GM12878 (cell line): Measurements from ENCODE around the gene TMC6. TPM values are rescaled to one million over a fixed set of nuclear protein-coding genes. Genes with fewer than 3 reads are reported as not detected.
A peak's percentile ranks its signal among the peaks of the same experiment; 100 is the strongest.

ENCODE experiments used
- ATAC-seq: fragments of 200-7000 bp; cut with Tn5 transposase; 3 replicates; pipeline ENCODE4 v1.9.1; 2020; ENCODE audit warnings: mild to moderate bottlenecking, moderate library complexity
- BruUV-seq: library from RNA; stranded (reverse); fragments of 400-500 nt; replicated peaks from 2 replicates; lab custom pipeline; 2021; lab: Mats Ljungman, UMichigan
- CTCF ChIA-PET: fragments of 300-600 bp; sonication (Branson Sonifier 250); formaldehyde crosslinking; extraction: SDS; loops from one replicate; lab custom pipeline; 2021; ENCODE audit warnings: inconsistent platforms; lab: Yijun Ruan, JAX
- POLR2A ChIA-PET: fragments of 350-600 bp; formaldehyde crosslinking; extraction: SDS; loops from one replicate; lab custom pipeline; 2021; ENCODE audit warnings: inconsistent platforms; lab: Charles Lee
- RAD21 ChIA-PET: fragments of 300-600 bp; sonication (Branson Sonifier 250); formaldehyde crosslinking; loops from one replicate; lab custom pipeline; 2023; ENCODE audit warnings: antibody characterized with exemption; ENCODE audit not compliant: unreplicated experiment; lab: Charles Lee
- SMC1A ChIA-PET: fragments of 300-600 bp; sonication (Branson Sonifier 250); formaldehyde crosslinking; loops from one replicate; lab custom pipeline; 2023; ENCODE audit not compliant: unreplicated experiment, uncharacterized antibody; lab: Charles Lee
- DNase-seq: peaks from one replicate; pipeline ENCODE4 v3.0.0-alpha.2; 2011; ENCODE audit warnings: low read depth, low spot score
- FAIRE-seq: peaks from 3 replicates; lab custom pipeline; 2011; peaks lifted over from hg19 to GRCh38; lab: Jason Lieb, UNC
- H2AFZ ChIP-seq: 2 replicates; pipeline ENCODE4 v1.6.0; 2011; ENCODE audit warnings: low read depth, low read length, control low read depth; ENCODE audit not compliant: control insufficient read depth
- H3K27ac ChIP-seq: 2 replicates; pipeline ENCODE4 v1.5.1; 2011; ENCODE audit warnings: control low read depth; ENCODE audit not compliant: control insufficient read depth, insufficient read depth
- H3K27me3 ChIP-seq, 2 experiments: replicated peaks in 1 of 2; 2 replicates each; pipeline versions ENCODE4 v1.6.0 to v1.6.1; 2011; ENCODE audit warnings: low read length in 1 of 2; ENCODE audit not compliant: control insufficient read depth in 2 of 2, insufficient read depth in 2 of 2
- H3K36me3 ChIP-seq, 2 experiments: 2 replicates each; pipeline ENCODE4 v1.5.1; 2011; ENCODE audit warnings: low read length in 1 of 2; ENCODE audit not compliant: control insufficient read depth in 2 of 2, insufficient read depth in 2 of 2
- H3K4me1 ChIP-seq: 2 replicates; pipeline ENCODE4 v1.6.1; 2011; ENCODE audit warnings: mild to moderate bottlenecking, low read length, moderate library complexity, mixed read lengths; ENCODE audit not compliant: control insufficient read depth, insufficient read depth
- H3K4me2 ChIP-seq: 2 replicates; pipeline ENCODE4 v1.6.0; 2011; ENCODE audit warnings: control low read depth; ENCODE audit not compliant: control insufficient read depth, insufficient read depth
- H3K4me3 ChIP-seq: fragments of 200-600 bp; sonication (generic); 2 replicates; pipeline ENCODE4 v1.5.1; 2016
- H3K79me2 ChIP-seq: 2 replicates; pipeline ENCODE4 v1.6.0; 2011; ENCODE audit warnings: low read length; ENCODE audit not compliant: control insufficient read depth, insufficient read depth
- H3K9ac ChIP-seq: 2 replicates; pipeline ENCODE4 v1.8.0; 2011; ENCODE audit warnings: low read length, control low read depth, mixed read lengths; ENCODE audit not compliant: control insufficient read depth, insufficient read depth
- H3K9me3 ChIP-seq: replicated peaks from 3 replicates; pipeline ENCODE4 v1.5.1; 2011; ENCODE audit warnings: mild to moderate bottlenecking, low read length; ENCODE audit not compliant: control insufficient read depth, insufficient read depth
- H4K20me1 ChIP-seq: 2 replicates; pipeline ENCODE4 v1.6.0; 2011; ENCODE audit not compliant: control insufficient read depth, insufficient read depth
- BACH1 ChIP-seq: fragments of 450-650 bp; IDR thresholded peaks from 2 replicates; pipeline ENCODE4 v1.6.1; 2017; ENCODE audit warnings: mild to moderate bottlenecking, borderline replicate concordance
- BHLHE40 ChIP-seq, 2 experiments: fragments of 450-650 bp in 1 of 2; IDR thresholded peaks; 2 replicates each; pipeline ENCODE4 v1.6.1; 2011 to 2017; ENCODE audit warnings: low read depth in 2 of 2, borderline replicate concordance in 1 of 2, improper control_type of control experiment in 1 of 2, low read length in 1 of 2, mild to moderate bottlenecking in 1 of 2
- CEBPB ChIP-seq, 2 experiments: fragments of 150-350 bp in 1 of 2; IDR thresholded peaks; 2 replicates each; pipeline ENCODE4 v1.6.1; 2012 to 2014; ENCODE audit warnings: low read depth in 2 of 2, low read length in 2 of 2, borderline replicate concordance in 1 of 2, inconsistent platforms in 1 of 2
- IKZF1 ChIP-seq: fragments of 450-650 bp; conservative IDR thresholded peaks from 2 replicates; pipeline ENCODE4 v1.6.1; 2017; ENCODE audit warnings: antibody characterized with exemption, mild to moderate bottlenecking
- IRF3 ChIP-seq: fragments of 450-650 bp; IDR thresholded peaks from 2 replicates; pipeline ENCODE4 v1.6.1; 2014; ENCODE audit warnings: mild to moderate bottlenecking
- IRF5 ChIP-seq: fragments of 450-650 bp; IDR thresholded peaks from 2 replicates; pipeline ENCODE4 v1.6.1; 2017; ENCODE audit warnings: borderline replicate concordance
- MTA3 ChIP-seq: IDR thresholded peaks from 2 replicates; pipeline ENCODE4 v1.6.1; 2012; ENCODE audit warnings: low read length, inconsistent platforms, borderline replicate concordance
- MYC ChIP-seq: IDR thresholded peaks from 2 replicates; pipeline ENCODE4 v1.6.1; 2011; ENCODE audit warnings: mild to moderate bottlenecking, low read length, moderate library complexity, inconsistent platforms; ENCODE audit not compliant: insufficient read depth, insufficient replicate concordance, insufficient read length, severe bottlenecking
- STAT1 ChIP-seq: fragments of 450-650 bp; conservative IDR thresholded peaks from 2 replicates; pipeline ENCODE4 v1.6.1; 2014; ENCODE audit warnings: antibody characterized with exemption, mild to moderate bottlenecking
- TAF1 ChIP-seq: IDR thresholded peaks from 2 replicates; pipeline ENCODE4 v1.6.1; 2011; ENCODE audit warnings: mild to moderate bottlenecking, low read depth, low read length, borderline replicate concordance
- TARDBP ChIP-seq: IDR thresholded peaks from 2 replicates; pipeline ENCODE4 v1.6.1; 2016; ENCODE audit warnings: borderline replicate concordance
- YY1 ChIP-seq: IDR thresholded peaks from 2 replicates; pipeline ENCODE4 v1.6.1; 2011; ENCODE audit warnings: low read depth, mild to moderate bottlenecking, low read length
- ZNF207 ChIP-seq: fragments of 450-650 bp; IDR thresholded peaks from 2 replicates; pipeline ENCODE4 v1.6.1; 2014; ENCODE audit warnings: antibody characterized with exemption, mild to moderate bottlenecking, borderline replicate concordance
- WGBS: methylation state at CpG from one replicate; pipeline ENCODE4 v1.1.6; 2016; ENCODE audit warnings: low lambda C conversion rate; ENCODE audit not compliant: insufficient replicate concordance, insufficient coverage; ENCODE audit errors: missing lambda C conversion rate; 5-methylcytosine and 5-hydroxymethylcytosine counted together
- in situ Hi-C: fragments of 300-500 bp; cut with MboI; formaldehyde crosslinking; loops from 9 replicates; pipeline ENCODE4 v1.14.3; 2018; ENCODE audit warnings: mixed read lengths
- intact Hi-C: fragments of 100-400 bp; cut with micrococcal nuclease; formaldehyde crosslinking; loops from one replicate; pipeline ENCODE4 v1.14.2; 2022; ENCODE audit not compliant: unreplicated experiment
- polyA plus RNA-seq, 11 experiments: library from polyadenylated mRNA; depleted of rRNA in 4 of 11; unstranded in 6 of 11; stranded (reverse) in 5 of 11; fragments of >200 nt; fragmentation: Nextera tagmentation in 4 of 11; fragmentation: Illumina TruSeq in 1 of 11; extraction: Ambion mirVana in 4 of 11; extraction: Trizol in 1 of 11; gene quantifications; 1 replicate in 1 of 11; 2 replicates in 10 of 11; pipeline versions ENCODE4 v1.2.1 to v1.2.3, GENCODE V29; 2011 to 2016; ENCODE audit warnings: inconsistent platforms in 2 of 11, missing spikeins in 2 of 11, low read depth in 1 of 11
- total RNA-seq, 4 experiments: library from RNA; depleted of rRNA in 3 of 4; stranded (reverse); fragments of >200 nt in 3 of 4; fragmentation: Illumina TruSeq in 1 of 4; extraction: Trizol in 1 of 4; gene quantifications; 2 replicates each; pipeline versions ENCODE4 v1.2.1 to v1.2.3, GENCODE V29; 2013 to 2021
- TF ChIP-seq, protein P1 (sequence below): fragments of 450-650 bp; IDR thresholded peaks from 2 replicates; pipeline ENCODE4 v1.6.1; 2018; ENCODE audit warnings: mild to moderate bottlenecking, low read depth, moderate library complexity; ENCODE audit not compliant: partially characterized antibody

Gene TMC6
- total and polyA plus RNA-seq, 10 of the 15 experiments (the other 5 are each of a cell fraction or from before 2014, with no cell fraction given), result 1.9 to 232 (median 60.6) TPM

DNA sequence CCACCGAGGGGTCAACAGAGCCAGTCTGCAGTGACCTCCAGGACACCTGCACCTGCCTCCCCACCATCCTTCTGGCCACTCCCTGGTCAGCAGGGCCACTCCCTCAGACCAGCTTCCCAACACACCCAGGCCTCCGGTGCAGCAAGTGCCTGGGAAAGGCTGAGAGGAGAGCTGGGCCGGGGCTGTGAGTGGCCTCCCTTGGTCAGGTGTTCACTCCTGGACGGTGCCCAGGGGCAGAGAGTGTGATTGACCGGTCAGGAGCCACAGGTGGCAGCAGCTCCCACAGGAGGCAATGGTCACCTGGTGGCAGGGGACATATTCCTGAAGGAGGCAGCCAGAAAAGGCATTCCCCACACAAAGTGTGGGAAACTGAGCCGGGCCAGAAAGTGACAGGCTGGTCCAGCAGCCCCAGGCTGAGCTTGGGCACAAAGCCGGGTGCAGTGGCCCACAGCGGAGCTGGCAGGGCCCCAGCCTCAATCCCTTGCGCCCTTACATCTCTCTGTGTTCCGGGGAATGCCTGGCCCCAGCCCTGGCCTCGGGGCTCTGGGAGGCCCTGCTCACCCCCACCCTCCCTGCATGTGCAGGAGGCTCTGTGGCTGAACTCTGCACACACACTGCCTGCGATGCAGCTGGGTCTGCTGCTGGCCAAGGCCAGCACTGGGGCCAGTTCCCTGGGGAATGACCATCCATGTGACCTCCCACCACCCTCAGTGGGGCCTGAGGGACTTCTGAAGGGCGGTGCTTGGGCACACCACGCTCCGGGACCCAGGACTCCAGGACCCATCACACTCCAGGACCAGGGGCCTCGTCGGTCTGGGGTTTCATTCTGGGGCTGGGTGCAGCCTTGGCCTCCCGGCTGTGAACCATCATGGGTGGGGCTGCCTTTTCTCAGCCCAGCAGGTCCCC is 16.4 kb upstream of the TMC6 start (continued):
- TF ChIP-seq TARDBP, result no peak
- TF ChIP-seq IRF5, result no peak
- 0 out of 4 replicates have a peak, but pooled peaks of 1 of the 2 experiments have one; percentile 16 for TF ChIP-seq BHLHE40 (IDR thresholded peaks at IDR 0.05; ENCODE audit: borderline replicate concordance in 1 of 2, low read depth in 2 of 2, low read length in 1 of 2)
- TF ChIP-seq IRF3, result no peak
- no peak for TF ChIP-seq ZNF207
- TF ChIP-seq, all 136 proteins: peak for 5

GRCh38 chr17:78144147-78144719 is 15.7 kb upstream of the TMC6 start:
- ATAC-seq (peak; percentile 2; the same call in 1 of the 3 replicates), DNase-seq (no peak), FAIRE-seq (peak; percentile 54)
- Histone ChIP-seq H3K9ac (peak overlapping the region; percentile 40), H3K36me3 (peaks cover 0 to 5% of the 10 kb centered on the region in 2 experiments; a peak in 3 of 4 replicates), H3K27me3 (no peaks in the 10 kb centered on the region), H3K4me3 (no peak overlapping the region), H3K79me2 (peaks cover 6% of the 10 kb centered on the region), H3K4me2 (peak overlapping the region; percentile 57), H2AFZ (no peak overlapping the region), H3K9me3 (no peaks in the 10 kb centered on the region), H3K4me1 (peaks cover 76% of the 10 kb centered on the region), H4K20me1 (no peaks in the 10 kb centered on the region), H3K27ac (peak overlapping the region; percentile 77)
- SMC1A ChIA-PET, result interaction anchor here (0.7 to 1.9 kb wide), 12 partner anchors 8 to 39 kb away, joined by 3 to 9 read pairs (median 4); partner anchors contain the start of gene TMC6
- 47% methylated on average over 11 of the region's 11 CpGs for WGBS
- RAD21 ChIA-PET, result interaction anchor here (0.9 to 3.3 kb wide), 13 partner anchors 10 to 124 kb away, joined by 3 to 29 read pairs (median 4); partner anchors contain the start of gene TMC8
- in situ Hi-C loops, result no loop called here
- POLR2A ChIA-PET, result interaction anchor here (0.9 to 5.1 kb wide), 13 partner anchors 9 to 34 kb away, joined by 3 to 37 read pairs (median 10); partner anchors contain the start of genes SYNGR2, TMC6 and TMC8
- no TSS peak for BruUV-seq
- CTCF ChIA-PET, result interaction anchor here (0.7 to 5.0 kb wide), 9 partner anchors 9 to 107 kb away, joined by 3 to 51 read pairs (median 5); no protein-coding TSS in a partner anchor
- intact Hi-C loops, result no loop called here
- TF ChIP-seq BACH1 (no peak), IKZF1 (peak; percentile 89), YY1 (no peak), CEBPB (IDR thresholded peaks at IDR 0.05; ENCODE audit: borderline replicate concordance in 1 of 2, low read depth in 2 of 2, low read length in 2 of 2) (no peak), STAT1 (no peak), TARDBP (no peak), TAF1 (no peak), MYC (no peak), MTA3 (no peak)
- TF ChIP-seq, protein P1, sequence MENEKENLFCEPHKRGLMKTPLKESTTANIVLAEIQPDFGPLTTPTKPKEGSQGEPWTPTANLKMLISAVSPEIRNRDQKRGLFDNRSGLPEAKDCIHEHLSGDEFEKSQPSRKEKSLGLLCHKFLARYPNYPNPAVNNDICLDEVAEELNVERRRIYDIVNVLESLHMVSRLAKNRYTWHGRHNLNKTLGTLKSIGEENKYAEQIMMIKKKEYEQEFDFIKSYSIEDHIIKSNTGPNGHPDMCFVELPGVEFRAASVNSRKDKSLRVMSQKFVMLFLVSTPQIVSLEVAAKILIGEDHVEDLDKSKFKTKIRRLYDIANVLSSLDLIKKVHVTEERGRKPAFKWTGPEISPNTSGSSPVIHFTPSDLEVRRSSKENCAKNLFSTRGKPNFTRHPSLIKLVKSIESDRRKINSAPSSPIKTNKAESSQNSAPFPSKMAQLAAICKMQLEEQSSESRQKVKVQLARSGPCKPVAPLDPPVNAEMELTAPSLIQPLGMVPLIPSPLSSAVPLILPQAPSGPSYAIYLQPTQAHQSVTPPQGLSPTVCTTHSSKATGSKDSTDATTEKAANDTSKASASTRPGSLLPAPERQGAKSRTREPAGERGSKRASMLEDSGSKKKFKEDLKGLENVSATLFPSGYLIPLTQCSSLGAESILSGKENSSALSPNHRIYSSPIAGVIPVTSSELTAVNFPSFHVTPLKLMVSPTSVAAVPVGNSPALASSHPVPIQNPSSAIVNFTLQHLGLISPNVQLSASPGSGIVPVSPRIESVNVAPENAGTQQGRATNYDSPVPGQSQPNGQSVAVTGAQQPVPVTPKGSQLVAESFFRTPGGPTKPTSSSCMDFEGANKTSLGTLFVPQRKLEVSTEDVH, result no peak
